K562 (cell line): ENCODE measurements around the gene ZNF581.

Experiments
- DNMT1 ChIP-seq: fragments of 450-650 bp; IDR thresholded peaks from 2 replicates; pipeline ENCODE4 v1.6.1; 2016; ENCODE audit warnings: antibody characterized with exemption, mild to moderate bottlenecking
- HLTF ChIP-seq: fragments of 450-650 bp; IDR thresholded peaks from 2 replicates; pipeline ENCODE4 v1.6.1; 2016
- JUND ChIP-seq, 2 experiments: IDR thresholded peaks; 2 replicates in 1 of 2; 3 replicates in 1 of 2; pipeline ENCODE4 v1.6.1; 2011; ENCODE audit warnings: borderline replicate concordance in 2 of 2, low read depth in 2 of 2, low read length in 2 of 2, improper control_type of control experiment in 1 of 2, missing biosample characterization in 1 of 2, missing genetic modification characterization in 1 of 2, missing genetic modification reagents in 1 of 2
- MXI1 ChIP-seq: IDR thresholded peaks from 2 replicates; pipeline ENCODE4 v1.6.1; 2011; ENCODE audit warnings: low read depth, mild to moderate bottlenecking, improper control_type of control experiment, low read length
- SREBF2 ChIP-seq: sonication (generic); formaldehyde crosslinking; IDR thresholded peaks from 2 replicates; pipeline ENCODE4 v1.4.0; 2020; ENCODE audit warnings: mild to moderate bottlenecking, missing genetic modification reagents
- STAG1 ChIP-seq: sonication (generic); formaldehyde crosslinking; IDR thresholded peaks from 2 replicates; pipeline ENCODE4 v1.5.0; 2020; ENCODE audit warnings: missing genetic modification reagents, borderline replicate concordance
- ZNF217 ChIP-seq: sonication (generic); formaldehyde crosslinking; IDR thresholded peaks from 2 replicates; pipeline ENCODE4 v1.8.0; 2022; ENCODE audit warnings: mild to moderate bottlenecking, missing genetic modification reagents
- ZNF274 ChIP-seq: IDR thresholded peaks from 2 replicates; pipeline ENCODE4 v1.6.1; 2011; ENCODE audit warnings: low read depth, mild to moderate bottlenecking, low read length, moderate library complexity, borderline replicate concordance
- ZNF764 ChIP-seq: fragments of 250-450 bp; sonication (Bioruptor Pico); IDR thresholded peaks from 2 replicates; pipeline ENCODE4 v1.4.0; 2020; ENCODE audit warnings: low read depth, mild to moderate bottlenecking, moderate library complexity
- TF ChIP-seq, protein P1 (sequence below), 3 experiments: IDR thresholded peaks in 2 of 3; conservative IDR thresholded peaks in 1 of 3; 2 replicates each; pipeline ENCODE4 v1.5.1; 2011 to 2012; ENCODE audit warnings: low read length in 3 of 3, mild to moderate bottlenecking in 3 of 3, control low read depth in 2 of 3, improper control_type of control experiment in 1 of 3, inconsistent platforms in 1 of 3, low read depth in 1 of 3, mixed read lengths in 1 of 3, moderate library complexity in 1 of 3; ENCODE audit not compliant: insufficient read depth in 2 of 3
- TF ChIP-seq, protein P2 (sequence below): fragments of 250-450 bp; sonication (Bioruptor Pico); IDR thresholded peaks from 2 replicates; pipeline ENCODE4 v1.4.0; 2020; ENCODE audit warnings: mild to moderate bottlenecking
- TF ChIP-seq, protein P3 (sequence below): sonication (generic); formaldehyde crosslinking; IDR thresholded peaks from 2 replicates; pipeline ENCODE4 v1.8.0; 2023; ENCODE audit warnings: mild to moderate bottlenecking, missing genetic modification reagents

DNA sequence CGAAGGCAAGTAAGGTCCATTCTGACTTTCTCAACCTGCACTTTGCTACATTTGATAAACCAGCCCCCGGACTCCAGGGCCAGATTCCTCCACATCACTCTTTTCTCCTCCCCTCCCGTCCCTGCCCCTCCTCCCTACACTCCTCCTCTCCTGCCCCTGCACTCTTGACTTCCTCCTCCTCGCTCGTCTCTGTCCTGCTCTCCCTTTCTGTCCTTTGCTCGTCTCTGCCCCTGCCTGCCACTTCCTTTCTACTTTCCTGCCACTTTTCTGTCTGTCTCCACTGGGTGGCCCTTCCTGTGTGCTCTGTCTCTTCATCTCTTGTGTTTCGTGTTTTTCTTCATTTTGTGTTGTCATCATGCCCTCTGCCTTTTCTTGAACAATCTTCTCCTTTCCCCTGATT lies 18.4 kb downstream of the ZNF581 start:
- TF ChIP-seq, protein P1, sequence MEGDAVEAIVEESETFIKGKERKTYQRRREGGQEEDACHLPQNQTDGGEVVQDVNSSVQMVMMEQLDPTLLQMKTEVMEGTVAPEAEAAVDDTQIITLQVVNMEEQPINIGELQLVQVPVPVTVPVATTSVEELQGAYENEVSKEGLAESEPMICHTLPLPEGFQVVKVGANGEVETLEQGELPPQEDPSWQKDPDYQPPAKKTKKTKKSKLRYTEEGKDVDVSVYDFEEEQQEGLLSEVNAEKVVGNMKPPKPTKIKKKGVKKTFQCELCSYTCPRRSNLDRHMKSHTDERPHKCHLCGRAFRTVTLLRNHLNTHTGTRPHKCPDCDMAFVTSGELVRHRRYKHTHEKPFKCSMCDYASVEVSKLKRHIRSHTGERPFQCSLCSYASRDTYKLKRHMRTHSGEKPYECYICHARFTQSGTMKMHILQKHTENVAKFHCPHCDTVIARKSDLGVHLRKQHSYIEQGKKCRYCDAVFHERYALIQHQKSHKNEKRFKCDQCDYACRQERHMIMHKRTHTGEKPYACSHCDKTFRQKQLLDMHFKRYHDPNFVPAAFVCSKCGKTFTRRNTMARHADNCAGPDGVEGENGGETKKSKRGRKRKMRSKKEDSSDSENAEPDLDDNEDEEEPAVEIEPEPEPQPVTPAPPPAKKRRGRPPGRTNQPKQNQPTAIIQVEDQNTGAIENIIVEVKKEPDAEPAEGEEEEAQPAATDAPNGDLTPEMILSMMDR (IDR thresholded peaks at IDR 0.05 in 2 of 3, conservative IDR thresholded peaks at IDR 0.05 in 1 of 3; ENCODE audit: insufficient read depth in 2 of 3, low read depth in 1 of 3, low read length in 3 of 3), result no peak
- TF ChIP-seq ZNF764 (no peak), DNMT1 (no peak), HLTF (no peak), JUND (IDR thresholded peaks at IDR 0.05; ENCODE audit: borderline replicate concordance, low read depth, low read length) (no peak), JUND (tag; IDR thresholded peaks at IDR 0.05; ENCODE audit: borderline replicate concordance, low read depth, low read length) (no peak), ZNF217 (CRISPR knock-in tag) (no peak), ZNF274 (no peak), MXI1 (no peak), STAG1 (CRISPR knock-in tag) (no peak), SREBF2 (no peak)
- TF ChIP-seq, protein P2, sequence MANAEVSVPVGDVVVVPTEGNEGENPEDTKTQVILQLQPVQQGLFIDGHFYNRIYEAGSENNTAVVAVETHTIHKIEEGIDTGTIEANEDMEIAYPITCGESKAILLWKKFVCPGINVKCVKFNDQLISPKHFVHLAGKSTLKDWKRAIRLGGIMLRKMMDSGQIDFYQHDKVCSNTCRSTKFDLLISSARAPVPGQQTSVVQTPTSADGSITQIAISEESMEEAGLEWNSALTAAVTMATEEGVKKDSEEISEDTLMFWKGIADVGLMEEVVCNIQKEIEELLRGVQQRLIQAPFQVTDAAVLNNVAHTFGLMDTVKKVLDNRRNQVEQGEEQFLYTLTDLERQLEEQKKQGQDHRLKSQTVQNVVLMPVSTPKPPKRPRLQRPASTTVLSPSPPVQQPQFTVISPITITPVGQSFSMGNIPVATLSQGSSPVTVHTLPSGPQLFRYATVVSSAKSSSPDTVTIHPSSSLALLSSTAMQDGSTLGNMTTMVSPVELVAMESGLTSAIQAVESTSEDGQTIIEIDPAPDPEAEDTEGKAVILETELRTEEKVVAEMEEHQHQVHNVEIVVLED (CRISPR knock-in tag), result no peak
- TF ChIP-seq, protein P3, sequence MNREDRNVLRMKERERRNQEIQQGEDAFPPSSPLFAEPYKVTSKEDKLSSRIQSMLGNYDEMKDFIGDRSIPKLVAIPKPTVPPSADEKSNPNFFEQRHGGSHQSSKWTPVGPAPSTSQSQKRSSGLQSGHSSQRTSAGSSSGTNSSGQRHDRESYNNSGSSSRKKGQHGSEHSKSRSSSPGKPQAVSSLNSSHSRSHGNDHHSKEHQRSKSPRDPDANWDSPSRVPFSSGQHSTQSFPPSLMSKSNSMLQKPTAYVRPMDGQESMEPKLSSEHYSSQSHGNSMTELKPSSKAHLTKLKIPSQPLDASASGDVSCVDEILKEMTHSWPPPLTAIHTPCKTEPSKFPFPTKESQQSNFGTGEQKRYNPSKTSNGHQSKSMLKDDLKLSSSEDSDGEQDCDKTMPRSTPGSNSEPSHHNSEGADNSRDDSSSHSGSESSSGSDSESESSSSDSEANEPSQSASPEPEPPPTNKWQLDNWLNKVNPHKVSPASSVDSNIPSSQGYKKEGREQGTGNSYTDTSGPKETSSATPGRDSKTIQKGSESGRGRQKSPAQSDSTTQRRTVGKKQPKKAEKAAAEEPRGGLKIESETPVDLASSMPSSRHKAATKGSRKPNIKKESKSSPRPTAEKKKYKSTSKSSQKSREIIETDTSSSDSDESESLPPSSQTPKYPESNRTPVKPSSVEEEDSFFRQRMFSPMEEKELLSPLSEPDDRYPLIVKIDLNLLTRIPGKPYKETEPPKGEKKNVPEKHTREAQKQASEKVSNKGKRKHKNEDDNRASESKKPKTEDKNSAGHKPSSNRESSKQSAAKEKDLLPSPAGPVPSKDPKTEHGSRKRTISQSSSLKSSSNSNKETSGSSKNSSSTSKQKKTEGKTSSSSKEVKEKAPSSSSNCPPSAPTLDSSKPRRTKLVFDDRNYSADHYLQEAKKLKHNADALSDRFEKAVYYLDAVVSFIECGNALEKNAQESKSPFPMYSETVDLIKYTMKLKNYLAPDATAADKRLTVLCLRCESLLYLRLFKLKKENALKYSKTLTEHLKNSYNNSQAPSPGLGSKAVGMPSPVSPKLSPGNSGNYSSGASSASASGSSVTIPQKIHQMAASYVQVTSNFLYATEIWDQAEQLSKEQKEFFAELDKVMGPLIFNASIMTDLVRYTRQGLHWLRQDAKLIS, result no peak
